GM12801 (cell line): ENCODE measurements around the gene CAPS.

Experiments used
- CTCF ChIP-seq: IDR thresholded peaks from one replicate; pipeline ENCODE4 v1.5.1; 2011; ENCODE audit warnings: control low read depth; ENCODE audit not compliant: insufficient read length; ENCODE audit errors: extremely low read depth

CAPS gene

GRCh38 chr19:5948752-5949564 lies 34.9 kb downstream of the CAPS start:
- no peak for TF ChIP-seq CTCF

GRCh38 chr19:5949792-5950305 lies 35.8 kb downstream of the CAPS start:
- TF ChIP-seq CTCF, result no peak

GRCh38 chr19:5950741-5951140 lies 36.7 kb downstream of the CAPS start:
- no peak for TF ChIP-seq CTCF

GRCh38 chr19:5951338-5951861 lies 37.3 kb downstream of the CAPS start:
- TF ChIP-seq CTCF, result no peak

- TF ChIP-seq CTCF, result no peak
These were observed 38.4 kb downstream of the CAPS start for GRCh38 chr19:5952193-5953029.

- TF ChIP-seq CTCF, result no peak
These were observed 39.1 kb downstream of the CAPS start for GRCh38 chr19:5953030-5953589.
